HUES64 (cell line): ENCODE data around the gene IL11.

Source experiments
- H3K27ac ChIP-seq: 2 replicates; pipeline ENCODE4 v1.7.0; 2013; ENCODE audit warnings: low read depth, low read length, inconsistent platforms
- H3K27me3 ChIP-seq: 2 replicates; pipeline ENCODE4 v1.6.1; 2013; ENCODE audit warnings: mild to moderate bottlenecking, low read length; ENCODE audit not compliant: insufficient read depth
- H3K36me3 ChIP-seq: 2 replicates; pipeline ENCODE4 v1.6.1; 2013; ENCODE audit warnings: mild to moderate bottlenecking, low read length; ENCODE audit not compliant: insufficient read depth
- H3K4me1 ChIP-seq: 2 replicates; pipeline ENCODE4 v1.6.1; 2013; ENCODE audit warnings: mild to moderate bottlenecking, low read length, moderate library complexity; ENCODE audit not compliant: insufficient read depth
- H3K4me3 ChIP-seq: 2 replicates; pipeline ENCODE4 v1.5.1; 2013; ENCODE audit warnings: mild to moderate bottlenecking, low read length, moderate library complexity
- H3K9ac ChIP-seq: 2 replicates; pipeline ENCODE4 v1.6.1; 2013; ENCODE audit warnings: mild to moderate bottlenecking, low read depth, low read length
- H3K9me3 ChIP-seq: 2 replicates; pipeline ENCODE4 v1.6.1; 2013; ENCODE audit warnings: low read depth, low read length; ENCODE audit not compliant: insufficient read depth
- WGBS: fragments of 150-250, 120-280 bp; methylation state at CpG from one replicate; pipeline ENCODE4 v1.1.7; 2013; ENCODE audit warnings: missing lambda C conversion rate; 5-methylcytosine and 5-hydroxymethylcytosine counted together

The IL11 gene

DNA sequence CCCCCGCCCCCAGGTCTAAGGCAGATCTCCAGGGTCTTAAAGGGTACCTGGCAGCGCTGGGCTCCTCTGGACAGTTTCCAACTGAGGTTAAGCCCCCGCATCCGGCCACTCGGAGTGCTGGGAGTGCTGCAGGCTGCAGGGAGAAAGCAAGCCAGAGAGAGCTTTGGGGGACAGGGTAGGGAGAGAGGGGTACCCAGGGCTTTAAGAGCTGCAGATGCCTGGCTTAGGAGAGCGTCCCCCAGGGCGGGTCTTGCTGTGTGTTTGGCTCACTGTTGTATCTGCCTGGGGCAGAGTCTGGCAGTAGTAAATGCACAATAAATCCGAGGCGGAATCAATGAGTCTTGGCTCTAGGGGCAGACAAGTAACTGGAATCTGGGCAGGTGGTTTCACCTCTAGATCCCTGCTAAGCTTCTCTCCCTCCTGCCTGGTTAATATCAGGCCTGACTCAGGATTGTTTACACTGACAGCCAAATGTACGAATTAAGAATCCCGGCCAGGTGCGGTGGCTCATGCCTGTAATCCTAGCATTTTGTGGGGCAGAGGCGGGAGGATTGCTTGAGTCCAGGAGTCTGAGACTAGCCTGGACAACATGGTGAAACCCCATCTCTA lies 14.9 kb downstream of the IL11 start:
- no peaks in the 10 kb centered on the region for H3K9me3 ChIP-seq
- 42% methylated on average over 12 of the region's 13 CpGs for WGBS
- H3K36me3 ChIP-seq = no peaks in the 10 kb centered on the region
- no peak overlapping the region for H3K4me3 ChIP-seq
- no peak overlapping the region for H3K27ac ChIP-seq
- H3K9ac ChIP-seq = no peak overlapping the region
- 0 out of 2 replicates have a peak, but pooled peaks cover 7% of the 10 kb centered on the region for H3K4me1 ChIP-seq
- H3K27me3 ChIP-seq = peaks cover 50% of the 10 kb centered on the region

DNA sequence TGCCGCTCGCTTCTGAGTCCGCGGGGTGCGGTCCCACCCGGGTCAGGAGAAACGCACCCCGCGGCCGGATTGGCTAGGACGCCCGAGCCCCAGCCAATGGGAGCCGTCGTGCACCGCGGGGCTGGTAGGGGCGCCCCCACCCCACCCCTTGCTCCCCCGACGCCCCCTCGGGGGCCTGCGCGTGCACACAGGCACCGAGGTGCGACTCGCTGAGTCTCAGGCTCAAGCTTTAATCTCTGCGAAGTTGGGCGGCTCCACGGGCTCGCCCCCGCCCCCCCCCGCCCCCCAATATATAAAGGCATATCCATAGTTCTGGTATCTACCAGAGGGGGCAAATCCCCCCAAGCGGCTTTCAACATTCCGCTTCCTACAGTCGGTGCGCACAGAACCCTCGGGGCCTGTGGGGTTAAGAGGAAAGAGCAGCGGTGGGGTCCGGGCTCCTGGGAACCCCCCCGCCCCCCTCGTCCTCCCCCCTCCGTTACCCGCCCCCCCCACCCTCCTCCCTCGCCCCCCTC lies 15.5 kb downstream of the IL11 start, which contains the start of gene COX6B2:
TSS of gene COX6B2 (minus strand) at position 22 of the 515 bp plus-strand sequence. CDS start 198 bp downstream, outside the sequence.
- Histone ChIP-seq H3K9ac (peak within 1 kb of the TSS; percentile 1; the same call in 1 of the 2 replicates), H3K36me3 (no peaks in the 10 kb centered on the region), H3K4me1 (0 out of 2 replicates have a peak, but pooled peaks cover 11% of the 10 kb centered on the region), H3K9me3 (no peaks in the 10 kb centered on the region), H3K27me3 (peaks cover 50% of the 10 kb centered on the region), H3K27ac (no peak within 1 kb of the TSS), H3K4me3 (peak within 1 kb of the TSS; percentile 64)
- 3% methylated on average over 29 of the region's 43 CpGs for WGBS

DNA sequence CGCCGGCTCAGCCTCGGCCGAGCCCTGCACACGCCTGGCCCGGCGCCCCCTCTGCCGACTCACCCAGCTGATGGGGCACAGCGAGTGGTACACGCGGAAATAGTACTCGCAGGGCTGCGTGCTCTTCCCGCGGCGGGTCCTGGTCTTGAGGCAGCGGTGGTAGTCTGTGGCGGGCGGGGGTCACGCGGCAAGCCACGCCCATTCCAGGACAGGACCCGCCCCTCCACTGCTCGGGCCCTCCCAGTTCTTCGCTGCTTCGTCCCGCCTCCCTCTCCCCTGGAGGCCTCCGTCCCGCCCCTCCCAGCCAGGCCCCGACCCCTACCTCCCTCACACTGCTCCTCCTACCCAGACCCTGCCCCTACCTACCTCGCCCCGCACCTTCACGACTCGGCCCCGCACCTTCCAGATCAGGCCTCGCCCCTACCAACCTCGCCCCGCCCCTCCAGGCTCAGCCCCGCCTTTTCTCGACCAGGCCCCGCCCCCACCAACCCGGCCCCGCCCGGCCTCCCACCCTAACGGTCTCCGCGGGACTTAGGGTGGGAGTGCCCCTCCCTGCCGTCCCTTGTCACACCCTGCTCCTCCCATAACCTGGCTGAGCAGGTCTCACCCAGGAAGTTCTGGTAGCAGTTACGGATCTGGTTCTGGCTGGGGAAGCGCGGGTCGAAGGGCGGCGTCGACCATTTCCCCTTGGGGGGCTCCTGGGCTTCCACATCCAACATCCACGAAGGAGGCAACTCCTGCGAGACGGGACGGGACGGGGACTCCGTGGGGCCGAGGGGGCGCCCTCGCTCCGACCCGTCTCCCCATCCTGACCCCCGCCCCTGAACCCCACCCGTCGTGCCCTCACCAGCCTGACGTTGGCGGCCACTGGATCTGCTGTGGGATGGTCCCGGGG lies 16.2 kb downstream of the IL11 start:
- Histone ChIP-seq H3K9ac (peak overlapping the region; percentile 1; the same call in 1 of the 2 replicates), H3K4me3 (peak overlapping the region; percentile 64), H3K9me3 (no peaks in the 10 kb centered on the region), H3K27me3 (peaks cover 50% of the 10 kb centered on the region), H3K27ac (no peak overlapping the region), H3K4me1 (0 out of 2 replicates have a peak, but pooled peaks cover 11% of the 10 kb centered on the region), H3K36me3 (no peaks in the 10 kb centered on the region)
- WGBS = 2% methylated on average over 72 of the region's 72 CpGs

DNA sequence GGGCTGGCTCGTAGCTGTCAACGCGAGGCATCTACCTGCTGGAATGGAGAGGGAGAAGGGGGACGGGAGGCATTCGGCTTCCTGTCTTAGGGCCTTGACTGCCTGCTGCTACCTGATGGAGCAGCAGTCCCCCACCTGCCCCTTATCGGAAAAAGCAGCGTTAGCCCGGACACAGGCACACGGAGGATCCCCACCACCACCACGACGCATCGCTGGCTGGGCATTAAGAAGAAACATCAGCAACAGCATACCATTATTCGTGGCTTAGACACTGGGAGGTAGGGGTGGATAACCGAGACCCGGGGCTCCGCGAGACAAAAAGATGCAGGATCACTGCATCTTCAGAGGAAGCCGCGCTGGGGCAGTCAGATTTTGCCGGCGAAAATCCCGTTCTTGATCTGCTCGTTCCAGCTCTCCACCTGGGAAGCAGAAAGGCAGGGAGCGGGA lies 16.9 kb downstream of the IL11 start:
- Histone ChIP-seq H3K4me1 (peaks cover 18% of the 10 kb centered on the region), H3K27me3 (peaks cover 50% of the 10 kb centered on the region), H3K4me3 (peak overlapping the region; percentile 64), H3K27ac (no peak overlapping the region), H3K36me3 (no peaks in the 10 kb centered on the region), H3K9ac (peak overlapping the region; percentile 1; the same call in 1 of the 2 replicates), H3K9me3 (no peaks in the 10 kb centered on the region)
- WGBS = 10% methylated on average over 24 of the region's 24 CpGs

DNA sequence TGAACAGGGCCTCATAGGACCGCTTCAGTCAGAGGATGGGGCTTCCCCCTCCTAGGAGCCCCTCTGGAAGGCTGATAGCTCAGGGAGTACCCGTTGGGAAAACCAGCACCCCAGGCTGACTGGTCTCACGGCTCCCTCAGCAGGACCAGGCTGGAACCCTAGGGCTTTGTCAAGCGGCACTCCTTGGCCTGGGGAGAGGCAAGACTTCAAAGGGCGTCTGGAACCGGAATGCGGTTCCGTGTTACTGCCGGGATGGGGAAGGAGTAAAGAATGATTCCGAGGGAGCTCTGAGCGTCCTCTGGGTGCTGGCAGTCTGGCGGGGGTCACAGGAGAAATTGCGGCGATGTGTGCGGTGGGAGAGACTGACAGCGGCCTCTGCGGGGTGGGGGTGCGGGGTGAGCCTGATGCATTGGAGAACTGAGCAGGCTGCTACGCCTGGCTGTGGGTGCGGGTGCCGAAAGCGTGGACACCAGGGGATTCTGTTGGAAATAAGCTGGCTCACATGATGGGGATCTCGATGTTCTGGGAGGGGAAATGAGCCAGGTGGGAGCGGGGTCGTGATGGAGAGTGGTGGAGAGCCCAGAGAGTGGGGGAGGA lies 17.6 kb downstream of the IL11 start:
- H3K36me3 ChIP-seq = no peaks in the 10 kb centered on the region
- 73% methylated on average over 25 of the region's 25 CpGs for WGBS
- 0 out of 2 replicates have a peak overlapping the region, but pooled peaks have one; percentile 64 for H3K4me3 ChIP-seq
- peaks cover 50% of the 10 kb centered on the region for H3K27me3 ChIP-seq
- peaks cover 25% of the 10 kb centered on the region for H3K4me1 ChIP-seq
- no peaks in the 10 kb centered on the region for H3K9me3 ChIP-seq
- H3K9ac ChIP-seq = no peak overlapping the region
- H3K27ac ChIP-seq = no peak overlapping the region

DNA sequence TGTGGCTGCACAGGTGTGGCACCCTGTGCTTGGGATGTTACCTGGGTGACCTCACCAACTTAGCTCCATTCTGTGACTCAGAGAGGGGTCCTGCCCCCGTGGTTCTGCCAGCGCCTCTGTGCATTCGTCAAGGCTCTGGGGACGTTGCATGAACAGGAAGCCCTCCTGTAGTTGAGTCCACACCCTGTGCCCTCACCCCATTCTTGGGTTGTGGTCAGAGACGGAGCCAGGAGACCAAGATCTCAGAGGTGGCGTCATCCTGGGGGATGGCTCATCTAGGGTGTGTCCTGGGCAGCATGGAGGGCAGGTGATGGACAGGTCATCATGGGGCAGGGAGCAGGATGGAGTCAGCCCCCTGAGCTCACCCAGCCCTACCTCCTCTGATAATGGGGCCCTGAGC lies 18.2 kb downstream of the IL11 start:
- no peak overlapping the region for H3K9ac ChIP-seq
- H3K9me3 ChIP-seq = no peaks in the 10 kb centered on the region
- WGBS = 89% methylated on average over 6 of the region's 6 CpGs
- H3K36me3 ChIP-seq = no peaks in the 10 kb centered on the region
- no peak overlapping the region for H3K27ac ChIP-seq
- no peak overlapping the region for H3K4me3 ChIP-seq
- H3K4me1 ChIP-seq = peaks cover 25% of the 10 kb centered on the region
- H3K27me3 ChIP-seq = peaks cover 46% of the 10 kb centered on the region

DNA sequence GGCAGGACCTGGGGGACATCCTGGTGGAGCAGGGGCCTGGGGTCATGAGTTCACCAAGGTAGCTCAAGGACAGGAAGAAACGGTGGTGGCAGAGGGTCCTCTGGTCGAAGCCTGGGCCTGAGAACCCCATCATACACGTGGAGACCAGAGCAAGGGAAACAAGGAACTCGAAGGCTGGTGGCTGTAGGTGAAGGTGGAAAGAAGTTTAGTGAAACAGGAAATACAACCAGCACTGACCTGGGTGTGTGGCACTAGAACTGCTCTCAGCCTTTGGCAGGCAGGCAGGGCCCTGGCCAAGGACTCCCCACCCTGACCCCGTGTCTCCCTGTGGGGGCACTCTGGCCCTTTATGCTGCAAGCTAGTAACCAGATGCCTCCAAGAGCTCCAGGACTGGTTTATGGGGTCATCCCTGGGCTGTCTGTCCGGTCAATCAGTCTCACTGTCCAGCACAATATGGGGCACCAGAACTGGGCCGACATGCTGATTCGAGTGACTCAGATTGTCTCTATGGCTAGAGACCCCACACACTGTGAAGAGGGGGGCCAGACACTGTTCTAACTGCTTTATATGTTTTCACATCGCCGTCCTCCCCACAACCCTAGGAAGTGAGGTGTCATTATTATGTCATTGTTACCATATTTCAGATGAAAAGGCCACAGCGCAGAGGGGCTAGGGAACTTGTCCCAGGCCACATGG lies 19.5 kb downstream of the IL11 start:
- WGBS = 93% methylated on average over 11 of the region's 11 CpGs
- H3K4me3 ChIP-seq = no peak overlapping the region
- H3K27ac ChIP-seq = no peak overlapping the region
- H3K36me3 ChIP-seq = no peaks in the 10 kb centered on the region
- peaks cover 25% of the 10 kb centered on the region for H3K4me1 ChIP-seq
- peaks cover 38% of the 10 kb centered on the region for H3K27me3 ChIP-seq
- H3K9ac ChIP-seq = no peak overlapping the region
- H3K9me3 ChIP-seq = no peaks in the 10 kb centered on the region

DNA sequence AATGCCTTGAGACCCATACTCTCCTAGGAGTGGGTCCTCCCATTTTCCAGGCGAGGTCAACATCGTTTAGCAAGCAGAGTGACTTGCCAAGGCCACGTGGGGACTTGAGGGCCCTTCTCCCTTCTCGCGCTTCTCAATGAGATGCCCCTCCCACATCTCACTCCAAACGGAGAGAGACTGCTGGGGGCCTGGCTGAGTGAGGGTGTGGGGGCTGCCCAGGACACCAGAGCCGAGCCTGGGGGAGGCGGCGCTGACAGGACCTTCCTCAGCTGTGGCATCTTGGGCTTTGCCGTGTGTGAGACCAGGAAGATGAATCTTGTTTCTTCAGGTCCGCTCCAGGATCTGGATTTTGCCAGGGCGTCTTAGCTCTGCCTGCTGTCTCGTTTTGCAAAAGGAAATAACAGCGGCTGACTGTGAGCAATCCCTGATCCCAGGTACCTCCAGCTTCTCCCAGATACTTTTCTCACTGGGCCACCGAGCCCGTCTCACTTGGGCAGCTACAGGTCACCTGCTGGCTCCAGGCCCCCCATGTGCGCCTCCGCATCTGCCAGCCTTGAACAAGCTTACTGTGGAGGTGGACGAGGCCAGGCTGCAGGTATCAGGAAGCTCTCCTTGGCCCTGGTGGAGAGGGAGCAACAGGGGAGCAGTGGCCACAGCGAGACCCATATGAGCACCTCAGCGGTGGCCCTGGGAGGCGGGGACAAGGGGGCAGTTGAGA lies 21.8 kb downstream of the IL11 start:
- peaks cover 4% of the 10 kb centered on the region for H3K36me3 ChIP-seq
- peaks cover 25% of the 10 kb centered on the region for H3K4me1 ChIP-seq
- H3K9me3 ChIP-seq = no peaks in the 10 kb centered on the region
- H3K27me3 ChIP-seq = peaks cover 22% of the 10 kb centered on the region
- H3K27ac ChIP-seq = peak overlapping the region; percentile 95; the same call in 1 of the 2 replicates
- peak overlapping the region; percentile 38; the same call in 1 of the 2 replicates for H3K9ac ChIP-seq
- peak overlapping the region; percentile 28 for H3K4me3 ChIP-seq
- WGBS = 19% methylated on average over 21 of the region's 22 CpGs

DNA sequence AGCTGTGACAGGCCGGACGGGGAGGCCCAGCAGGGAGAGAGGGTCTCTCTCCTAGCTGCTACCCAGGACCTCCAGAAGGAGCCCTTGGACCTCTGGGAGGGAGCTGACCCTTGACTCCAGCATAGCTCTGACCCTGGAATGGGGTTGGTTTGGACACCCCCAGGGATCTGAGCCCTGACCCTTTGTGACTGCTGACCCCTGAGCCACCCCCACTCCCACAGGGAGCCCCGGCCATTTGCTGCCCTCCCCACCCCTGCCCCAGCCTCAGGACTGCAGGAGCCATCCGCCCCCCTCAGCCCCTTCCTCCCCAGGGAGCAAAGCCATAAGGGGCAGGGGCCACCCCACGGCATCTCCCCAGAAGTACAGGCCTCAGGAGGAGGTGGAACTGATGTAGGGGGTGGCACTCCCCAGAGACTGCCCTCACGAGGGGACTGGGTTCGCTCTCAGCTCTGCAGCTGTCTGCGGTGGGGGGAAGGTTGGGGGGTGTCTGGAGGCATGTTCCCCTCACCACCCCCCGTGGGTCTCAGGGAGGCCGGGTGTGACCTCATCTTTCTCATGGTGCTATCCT lies 22.7 kb downstream of the IL11 start:
- H3K9ac ChIP-seq = no peak overlapping the region; the same call in 1 of the 2 replicates
- no peaks in the 10 kb centered on the region for H3K9me3 ChIP-seq
- peaks cover 14% of the 10 kb centered on the region for H3K36me3 ChIP-seq
- no peak overlapping the region for H3K4me3 ChIP-seq
- peak overlapping the region; percentile 95; the same call in 1 of the 2 replicates for H3K27ac ChIP-seq
- peaks cover 13% of the 10 kb centered on the region for H3K27me3 ChIP-seq
- H3K4me1 ChIP-seq = peaks cover 21% of the 10 kb centered on the region
- WGBS = 83% methylated on average over 5 of the region's 10 CpGs
